ENCODE results near the gene KLF7. TPM values are rescaled to one million over a fixed set of nuclear protein-coding genes. Genes with fewer than 3 reads are reported as not detected.

The KLF7 gene
- total RNA-seq, 3 donors from 2014 or later (not counting 1 experiment from before 2014, with no cell fraction given) = 22.9 to 39.1 (median 32.4) TPM

DNA sequence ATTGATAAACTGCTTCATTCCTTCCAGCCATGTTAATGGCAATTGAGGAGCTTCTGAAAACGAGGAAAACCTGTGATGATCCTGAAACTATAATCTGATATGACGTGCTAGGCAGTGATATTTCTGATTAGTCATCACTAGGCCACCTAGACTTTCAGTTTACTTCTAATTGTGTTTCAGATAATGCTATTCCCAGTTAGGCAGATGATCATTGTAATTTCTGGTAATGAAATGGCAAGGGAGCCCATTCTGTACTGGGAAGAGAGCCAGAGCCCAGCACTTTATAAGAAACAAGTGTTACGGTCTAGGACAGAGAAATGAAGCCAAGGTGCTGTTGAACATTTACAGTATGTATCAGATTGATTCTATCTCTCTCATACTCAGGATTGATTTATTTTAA lies 120.2 kb downstream of the KLF7 start:
- DNase-seq (no peak), ATAC-seq (no peak)
- Histone ChIP-seq H3K27me3 (ENCODE audit: control insufficient read depth, insufficient read depth, low read length) (no peaks in the 10 kb centered on the region), H3K4me3 (ENCODE audit: low read length) (no peak overlapping the region), H3K27ac (ENCODE audit: low read length) (no peak overlapping the region), H3K4me1 (ENCODE audit: control insufficient read depth, insufficient read depth, low read length) (peaks cover 4% of the 10 kb centered on the region), H3K36me3 (ENCODE audit: control insufficient read depth, insufficient read depth, low read length) (no peaks in the 10 kb centered on the region), H3K9me3 (ENCODE audit: control insufficient read depth, insufficient read depth, low read length) (no peaks in the 10 kb centered on the region)
- TF ChIP-seq, protein P1, sequence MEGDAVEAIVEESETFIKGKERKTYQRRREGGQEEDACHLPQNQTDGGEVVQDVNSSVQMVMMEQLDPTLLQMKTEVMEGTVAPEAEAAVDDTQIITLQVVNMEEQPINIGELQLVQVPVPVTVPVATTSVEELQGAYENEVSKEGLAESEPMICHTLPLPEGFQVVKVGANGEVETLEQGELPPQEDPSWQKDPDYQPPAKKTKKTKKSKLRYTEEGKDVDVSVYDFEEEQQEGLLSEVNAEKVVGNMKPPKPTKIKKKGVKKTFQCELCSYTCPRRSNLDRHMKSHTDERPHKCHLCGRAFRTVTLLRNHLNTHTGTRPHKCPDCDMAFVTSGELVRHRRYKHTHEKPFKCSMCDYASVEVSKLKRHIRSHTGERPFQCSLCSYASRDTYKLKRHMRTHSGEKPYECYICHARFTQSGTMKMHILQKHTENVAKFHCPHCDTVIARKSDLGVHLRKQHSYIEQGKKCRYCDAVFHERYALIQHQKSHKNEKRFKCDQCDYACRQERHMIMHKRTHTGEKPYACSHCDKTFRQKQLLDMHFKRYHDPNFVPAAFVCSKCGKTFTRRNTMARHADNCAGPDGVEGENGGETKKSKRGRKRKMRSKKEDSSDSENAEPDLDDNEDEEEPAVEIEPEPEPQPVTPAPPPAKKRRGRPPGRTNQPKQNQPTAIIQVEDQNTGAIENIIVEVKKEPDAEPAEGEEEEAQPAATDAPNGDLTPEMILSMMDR (IDR thresholded peaks at IDR 0.05) = no peak
- intact Hi-C loops (cut with micrococcal nuclease) = no loop called here
- H3K9me3 Mint-ChIP-seq = no peaks in the 10 kb centered on the region
- 82% methylated on average over 3 of the region's 3 CpGs for WGBS (ENCODE audit: insufficient coverage)
- H3K4me1 Mint-ChIP-seq = peaks cover 8% of the 10 kb centered on the region in 2 donors
- no peak overlapping the region for H3K4me3 Mint-ChIP-seq
- H3K27me3 Mint-ChIP-seq (ENCODE audit: low read depth in 2 of 2) = peaks cover 3 to 35% of the 10 kb centered on the region in 2 donors
- no peaks in the 10 kb centered on the region for H3K36me3 Mint-ChIP-seq
- H3K27ac Mint-ChIP-seq = no peak overlapping the region

DNA sequence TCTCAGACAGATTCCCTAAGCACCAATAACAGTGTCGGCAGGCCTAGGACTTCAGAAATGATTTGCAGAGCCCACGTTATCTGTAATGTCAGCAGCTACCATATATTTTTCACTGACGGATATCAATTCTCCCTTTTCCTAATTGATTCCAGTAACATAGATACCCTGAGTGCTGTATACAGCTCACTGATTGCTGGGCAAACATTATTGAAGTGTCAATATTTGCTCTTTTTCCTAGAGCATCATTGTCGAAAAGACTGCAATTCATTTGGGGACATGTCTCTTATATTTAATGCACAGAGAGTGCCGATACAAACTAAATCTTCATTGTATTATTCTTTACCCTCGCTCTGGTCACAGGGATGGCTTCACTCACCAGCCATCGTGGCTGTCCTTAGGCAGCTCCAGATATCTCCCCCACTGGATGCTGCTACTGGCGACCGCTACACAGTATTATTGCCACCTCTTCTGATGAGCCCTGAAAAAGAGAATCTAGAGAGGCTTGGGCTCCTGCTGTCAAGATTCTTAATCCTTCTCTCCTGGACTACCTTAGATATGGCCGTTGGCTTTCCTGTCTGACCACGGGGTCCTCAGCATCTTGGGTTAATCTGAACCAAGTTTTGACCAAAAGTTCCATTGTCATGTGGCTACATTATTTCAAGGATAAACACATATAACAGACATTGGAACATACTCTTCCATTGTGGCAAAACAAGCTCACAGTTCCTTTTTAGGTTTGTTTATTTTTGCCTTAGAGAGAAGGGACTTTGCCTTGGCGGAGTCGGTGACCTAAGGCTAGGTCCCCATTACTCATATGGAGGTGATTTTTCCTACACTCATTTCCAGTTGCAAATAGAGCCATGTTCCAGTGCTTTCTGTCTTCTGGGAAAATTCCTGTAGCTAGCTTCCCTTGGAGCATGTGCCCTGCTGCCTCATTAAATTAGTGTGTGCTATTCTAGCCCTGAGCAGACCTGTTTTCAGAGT lies 121.1 kb downstream of the KLF7 start:
- TF ChIP-seq, protein P1 (IDR thresholded peaks at IDR 0.05) = no peak

DNA sequence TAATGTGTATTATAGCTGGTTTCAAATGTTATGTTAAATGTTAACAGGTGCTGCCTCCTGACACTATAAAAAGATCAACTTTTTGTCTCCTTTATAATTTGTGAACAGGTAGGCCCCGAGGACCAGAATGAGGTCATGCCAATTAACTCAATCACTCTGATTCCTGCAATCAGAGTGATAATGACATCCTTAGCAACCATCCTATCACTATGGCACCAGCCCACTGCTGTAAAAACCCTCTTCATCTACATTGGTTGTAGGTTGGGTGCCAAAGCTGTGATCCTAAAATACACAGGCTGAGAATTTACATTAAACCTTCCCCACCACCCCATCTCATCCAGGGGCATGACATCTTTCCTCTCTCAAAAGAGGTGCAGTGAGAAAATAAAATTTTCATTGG lies 122.9 kb downstream of the KLF7 start:
- Histone ChIP-seq H3K4me1 (ENCODE audit: control insufficient read depth, insufficient read depth, low read length) (peaks cover 4% of the 10 kb centered on the region), H3K4me3 (ENCODE audit: low read length) (no peak overlapping the region), H3K36me3 (ENCODE audit: control insufficient read depth, insufficient read depth, low read length) (no peaks in the 10 kb centered on the region), H3K27me3 (ENCODE audit: control insufficient read depth, insufficient read depth, low read length) (no peaks in the 10 kb centered on the region), H3K9me3 (ENCODE audit: control insufficient read depth, insufficient read depth, low read length) (no peaks in the 10 kb centered on the region), H3K27ac (ENCODE audit: low read length) (no peak overlapping the region)
- Mint-ChIP-seq H3K27me3 (ENCODE audit: low read depth in 2 of 2) (peaks cover 9 to 52% of the 10 kb centered on the region in 2 donors), H3K4me1 (peaks cover 8% of the 10 kb centered on the region in 2 donors), H3K4me3 (no peak overlapping the region), H3K36me3 (no peaks in the 10 kb centered on the region), H3K9me3 (no peaks in the 10 kb centered on the region), H3K27ac (no peak overlapping the region)
- intact Hi-C loops (cut with micrococcal nuclease) = no loop called here
- no peak for DNase-seq
- WGBS (ENCODE audit: insufficient coverage) = 71% methylated on average over 1 of the region's 1 CpG
- ATAC-seq = no peak
- TF ChIP-seq, protein P1 (IDR thresholded peaks at IDR 0.05) = no peak

More for the DNA sequence above, 121.1 kb downstream of the KLF7 start:
- Histone ChIP-seq H3K27me3 (ENCODE audit: control insufficient read depth, insufficient read depth, low read length) (no peaks in the 10 kb centered on the region), H3K27ac (ENCODE audit: low read length) (no peak overlapping the region), H3K36me3 (ENCODE audit: control insufficient read depth, insufficient read depth, low read length) (no peaks in the 10 kb centered on the region), H3K4me3 (ENCODE audit: low read length) (no peak overlapping the region), H3K4me1 (ENCODE audit: control insufficient read depth, insufficient read depth, low read length) (peaks cover 4% of the 10 kb centered on the region), H3K9me3 (ENCODE audit: control insufficient read depth, insufficient read depth, low read length) (no peaks in the 10 kb centered on the region)
- WGBS (ENCODE audit: insufficient coverage) = 90% methylated on average over 12 of the region's 13 CpGs
- Mint-ChIP-seq H3K9me3 (no peaks in the 10 kb centered on the region), H3K27ac (no peak overlapping the region), H3K27me3 (ENCODE audit: low read depth in 2 of 2) (peaks cover 7 to 42% of the 10 kb centered on the region in 2 donors), H3K36me3 (no peaks in the 10 kb centered on the region), H3K4me3 (no peak overlapping the region), H3K4me1 (peaks cover 8% of the 10 kb centered on the region in 2 donors)
- intact Hi-C loops (cut with micrococcal nuclease) = no loop called here
- ATAC-seq (no peak), DNase-seq (no peak)
